IMR-90 (cell line): ENCODE results near the gene PPP1R12B. TPM values are rescaled to one million over a fixed set of nuclear protein-coding genes. Genes with fewer than 3 reads are reported as not detected.

Source experiments
- ATAC-seq: fragments of 200-7000 bp; cut with Tn5 transposase; 2 replicates; pipeline ENCODE4 v1.9.1; 2020; ENCODE audit warnings: low read depth, mild to moderate bottlenecking, moderate library complexity
- BruUV-seq: library from RNA; stranded (reverse); fragments of 400-500 nt; replicated peaks from 2 replicates; lab custom pipeline; 2021; lab: Mats Ljungman, UMichigan
- CTCF ChIA-PET: fragments of 300-600 bp; formaldehyde crosslinking; extraction: SDS; loops from one replicate; lab custom pipeline; 2021; ENCODE audit warnings: antibody characterized with exemption; lab: Yijun Ruan, JAX
- POLR2A ChIA-PET: fragments of 300-600 bp; sonication (Branson Sonifier 250); formaldehyde crosslinking; loops from one replicate; lab custom pipeline; 2022; ENCODE audit warnings: antibody characterized with exemption; ENCODE audit not compliant: unreplicated experiment; lab: Charles Lee
- DNase-seq: peaks from one replicate; pipeline ENCODE4 v3.0.0; 2013
- H2AFZ ChIP-seq: replicated peaks from 2 replicates; pipeline ENCODE3; 2013; ENCODE audit warnings: low read length, mild to moderate bottlenecking; ENCODE audit not compliant: poor library complexity
- H2AK5ac ChIP-seq: 2 replicates; pipeline ENCODE4 v1.6.1; 2013; ENCODE audit warnings: low read depth, low read length, inconsistent platforms
- H2AK9ac ChIP-seq: replicated peaks from 2 replicates; pipeline ENCODE3; 2013; ENCODE audit warnings: mild to moderate bottlenecking, low read depth, low read length, moderate library complexity; ENCODE audit not compliant: poor library complexity
- H2BK120ac ChIP-seq: 2 replicates; pipeline ENCODE4 v1.6.1; 2013; ENCODE audit warnings: low read depth, low read length, inconsistent platforms
- H2BK15ac ChIP-seq: 3 replicates; pipeline ENCODE4 v1.6.1; 2013; ENCODE audit warnings: low read depth, low read length, inconsistent platforms
- H2BK20ac ChIP-seq: 2 replicates; pipeline ENCODE4 v1.6.1; 2013; ENCODE audit warnings: low read depth, mild to moderate bottlenecking, inconsistent platforms, low read length, moderate library complexity
- H2BK5ac ChIP-seq: 2 replicates; pipeline ENCODE4 v1.6.1; 2013; ENCODE audit warnings: mild to moderate bottlenecking, low read depth, low read length, inconsistent platforms; ENCODE audit not compliant: poor library complexity, severe bottlenecking
- H3K14ac ChIP-seq: replicated peaks from 2 replicates; pipeline ENCODE4 v1.6.1; 2013; ENCODE audit warnings: low read depth, low read length, inconsistent platforms
- H3K18ac ChIP-seq: 2 replicates; pipeline ENCODE4 v1.6.1; 2013; ENCODE audit warnings: low read depth, low read length, control low read depth
- H3K23ac ChIP-seq: 2 replicates; pipeline ENCODE4 v1.6.1; 2013; ENCODE audit warnings: low read depth, low read length, inconsistent platforms
- H3K27ac ChIP-seq: 2 replicates; pipeline ENCODE4 v1.5.1; 2013; ENCODE audit warnings: mild to moderate bottlenecking, control low read depth, low read length; ENCODE audit not compliant: insufficient read depth
- H3K27me3 ChIP-seq: 2 replicates; pipeline ENCODE4 v1.6.1; 2013; ENCODE audit warnings: low read length; ENCODE audit not compliant: control insufficient read depth, insufficient read depth
- H3K36me3 ChIP-seq: 2 replicates; pipeline ENCODE4 v1.6.1; 2013; ENCODE audit warnings: low read length, mixed read lengths; ENCODE audit not compliant: control insufficient read depth, insufficient read depth
- H3K4ac ChIP-seq: 2 replicates; pipeline ENCODE4 v1.6.1; 2013; ENCODE audit warnings: low read depth, low read length, inconsistent platforms
- H3K4me1 ChIP-seq: 2 replicates; pipeline ENCODE4 v1.6.1; 2013; ENCODE audit warnings: low read length, mixed read lengths; ENCODE audit not compliant: control insufficient read depth, insufficient read depth
- H3K4me2 ChIP-seq: 2 replicates; pipeline ENCODE4 v1.6.1; 2013; ENCODE audit warnings: low read depth, mild to moderate bottlenecking, control low read depth, low read length, moderate library complexity
- H3K4me3 ChIP-seq: 2 replicates; pipeline ENCODE4 v1.5.1; 2013; ENCODE audit warnings: low read depth, mild to moderate bottlenecking, control low read depth, low read length, moderate library complexity; ENCODE audit not compliant: insufficient read depth
- H3K56ac ChIP-seq: 2 replicates; pipeline ENCODE4 v1.6.1; 2013; ENCODE audit warnings: low read length, inconsistent platforms; ENCODE audit not compliant: insufficient read depth; ENCODE audit errors: extremely low read depth
- H3K79me1 ChIP-seq, 2 experiments: 2 replicates each; pipeline ENCODE4 v1.6.1; 2013; ENCODE audit warnings: low read length in 2 of 2, inconsistent platforms in 1 of 2, low read depth in 1 of 2
- H3K9ac ChIP-seq: 2 replicates; pipeline ENCODE4 v1.6.1; 2013; ENCODE audit warnings: low read depth, low read length, control low read depth
- H3K9me1 ChIP-seq: 2 replicates; pipeline ENCODE4 v1.6.1; 2013; ENCODE audit warnings: low read length, inconsistent platforms; ENCODE audit not compliant: insufficient read depth
- H3K9me3 ChIP-seq: 2 replicates; pipeline ENCODE4 v1.6.1; 2013; ENCODE audit warnings: low read length; ENCODE audit not compliant: control insufficient read depth, insufficient read depth
- H4K20me1 ChIP-seq: 2 replicates; pipeline ENCODE4 v1.6.1; 2013; ENCODE audit warnings: low read length, inconsistent platforms; ENCODE audit not compliant: insufficient read depth
- H4K5ac ChIP-seq: 2 replicates; pipeline ENCODE4 v1.6.1; 2013; ENCODE audit warnings: mild to moderate bottlenecking, low read depth, low read length, control low read depth
- H4K8ac ChIP-seq, 2 experiments: 2 replicates each; pipeline ENCODE4 v1.6.1; 2013; ENCODE audit warnings: low read depth in 2 of 2, low read length in 2 of 2, control low read depth in 1 of 2, inconsistent platforms in 1 of 2
- H4K91ac ChIP-seq: 2 replicates; pipeline ENCODE4 v1.6.1; 2013; ENCODE audit warnings: low read depth, low read length, inconsistent platforms; ENCODE audit not compliant: insufficient read depth
- BHLHE40 ChIP-seq: fragments of 150-350 bp; IDR thresholded peaks from 2 replicates; pipeline ENCODE4 v1.6.1; 2016; ENCODE audit warnings: mild to moderate bottlenecking, low read depth, low read length
- FOS ChIP-seq: fragments of 150-350 bp; IDR thresholded peaks from 2 replicates; pipeline ENCODE4 v1.6.1; 2016; ENCODE audit warnings: low read depth, low read length
- MAFK ChIP-seq: IDR thresholded peaks from 2 replicates; pipeline ENCODE4 v1.6.1; 2012; ENCODE audit warnings: low read depth, low read length, improper control_type of control experiment
- MAZ ChIP-seq: IDR thresholded peaks from 2 replicates; pipeline ENCODE4 v1.6.1; 2012; ENCODE audit warnings: low read depth, mild to moderate bottlenecking, low read length, improper control_type of control experiment, moderate library complexity, borderline replicate concordance
- MXI1 ChIP-seq: IDR thresholded peaks from 2 replicates; pipeline ENCODE4 v1.6.1; 2012; ENCODE audit warnings: low read depth, mild to moderate bottlenecking, low read length, moderate library complexity, borderline replicate concordance
- USF2 ChIP-seq: fragments of 150-350 bp; IDR thresholded peaks from 2 replicates; pipeline ENCODE4 v1.6.1; 2017; ENCODE audit warnings: mild to moderate bottlenecking, antibody characterized with exemption, low read length, low read depth
- dilution Hi-C: fragments of 300-500 bp; cut with HindIII; formaldehyde crosslinking; loops from one replicate; pipeline ENCODE4 v1.14.3; 2018; ENCODE audit warnings: low sequenced_read_pairs; ENCODE audit not compliant: unreplicated experiment
- in situ Hi-C: fragments of 300-500 bp; cut with MboI; formaldehyde crosslinking; loops from 3 replicates; pipeline ENCODE4 v1.14.3; 2019; ENCODE audit warnings: low sequenced_read_pairs, inconsistent platforms, mixed read lengths
- intact Hi-C: fragments of 100-400 bp; cut with micrococcal nuclease; formaldehyde crosslinking; loops from 2 replicates; pipeline ENCODE4 v1.10.0; 2022
- polyA plus RNA-seq, 3 experiments: library from polyadenylated mRNA; depleted of rRNA; stranded (reverse); fragments of >200 nt; gene quantifications; 2 replicates each; pipeline ENCODE4 v1.2.3, GENCODE V29; 2012; ENCODE audit warnings: low replicate concordance in 1 of 3
- total RNA-seq: library from RNA; depleted of rRNA; stranded (reverse); fragments of >200 nt; gene quantifications from 2 replicates; pipeline ENCODE4 v1.2.3, GENCODE V29; 2012

PPP1R12B gene
- total and polyA plus RNA-seq, 2 of the 4 experiments (the other 2 are of a cell fraction) = 8.5 to 12.0 TPM

- no peaks in the 10 kb centered on the region; the same call in 1 of the 2 replicates for H4K20me1 ChIP-seq
- H3K56ac ChIP-seq = no peak overlapping the region
- H3K27ac ChIP-seq = no peak overlapping the region
- H4K91ac ChIP-seq = no peak overlapping the region
- H2BK20ac ChIP-seq = no peak overlapping the region
- no peak overlapping the region for H2AK5ac ChIP-seq
- TF ChIP-seq MAFK = no peak
- TF ChIP-seq BHLHE40 = no peak
- no peak for TF ChIP-seq MXI1
- no peak for TF ChIP-seq FOS
- TF ChIP-seq MAZ = no peak
- no peak for TF ChIP-seq USF2
- H2AK9ac ChIP-seq = no peak overlapping the region
- DNase-seq (no peak), ATAC-seq (no peak)
- no peak overlapping the region for H2BK120ac ChIP-seq
- no peaks in the 10 kb centered on the region for H3K36me3 ChIP-seq
- ChIA-PET CTCF (interaction anchor here (1.0 kb wide), 1 partner anchor 121 kb away, joined by 3 read pairs; no protein-coding TSS in a partner anchor), POLR2A (no interaction called here)
- no peak overlapping the region for H3K4me3 ChIP-seq
- no TSS peak for BruUV-seq
- no peak overlapping the region for H3K23ac ChIP-seq
- H3K9me3 ChIP-seq = no peaks in the 10 kb centered on the region
- H3K14ac ChIP-seq = no peak overlapping the region
- H3K18ac ChIP-seq = no peak overlapping the region
- H3K27me3 ChIP-seq = peaks cover 78% of the 10 kb centered on the region
- H3K4ac ChIP-seq = no peak overlapping the region
- no peak overlapping the region for H2BK15ac ChIP-seq
- H2AFZ ChIP-seq = no peak overlapping the region
- intact Hi-C loops (no loop called here), dilution Hi-C loops (no loop called here), in situ Hi-C loops (loop anchor here (5.0 kb wide), 1 partner anchor 108 kb away; no protein-coding TSS in a partner anchor)
- H4K5ac ChIP-seq = no peak overlapping the region
- no peak overlapping the region for H3K4me2 ChIP-seq
- H3K9me1 ChIP-seq = no peaks in the 10 kb centered on the region
- H3K4me1 ChIP-seq = no peaks in the 10 kb centered on the region
- H3K79me1 ChIP-seq = no peaks in the 10 kb centered on the region
- no peak overlapping the region for H2BK5ac ChIP-seq
- H4K8ac ChIP-seq = no peak overlapping the region
- H3K9ac ChIP-seq = no peak overlapping the region
These were observed 38.3 kb upstream of the PPP1R12B start for GRCh38 chr1:202310071-202310725.
